HG03175 (cell line): ENCODE measurements around the gene FER.
"Not testable (repeated sequence)": the region's sequence is repeated elsewhere in the genome, so short reads cannot be mapped to it uniquely, and the experiment has no call there.

Experiments used
- ATAC-seq: cut with Tn5 transposase; IDR thresholded peaks from one replicate; pipeline ENCODE4 v1.9.1; 2021; ENCODE audit warnings: mild to moderate bottlenecking, moderate library complexity; ENCODE audit not compliant: unreplicated experiment

FER gene

GRCh38 chr5:108869066-108869465 lies 121.4 kb downstream of the FER start:
- ATAC-seq, result no peak

- ATAC-seq, result no peak
These were observed 128.8 kb downstream of the FER start for GRCh38 chr5:108876451-108876850.

- ATAC-seq, result no peak
These were observed 131.1 kb downstream of the FER start for GRCh38 chr5:108878756-108879155.

GRCh38 chr5:108881133-108881532 lies 133.4 kb downstream of the FER start:
- ATAC-seq, result no peak

- ATAC-seq, result no peak
These were observed 137.0 kb downstream of the FER start for GRCh38 chr5:108884736-108885135.

GRCh38 chr5:108898257-108898656 lies 150.6 kb downstream of the FER start:
- ATAC-seq, result no peak

- no peak for ATAC-seq
These were observed 151.0 kb downstream of the FER start for GRCh38 chr5:108898707-108899106.

- not testable (repeated sequence) for ATAC-seq
These were observed 151.5 kb downstream of the FER start for GRCh38 chr5:108899244-108899643.

GRCh38 chr5:108900668-108901067 lies 153.0 kb downstream of the FER start:
- no peak for ATAC-seq

- no peak for ATAC-seq
These were observed 158.1 kb downstream of the FER start for GRCh38 chr5:108905805-108906204.

- no peak for ATAC-seq
These were observed 162.9 kb downstream of the FER start for GRCh38 chr5:108910627-108911026.

GRCh38 chr5:108911055-108911454 lies 163.4 kb downstream of the FER start:
- peak; percentile 77 for ATAC-seq

GRCh38 chr5:108917596-108917995 lies 169.9 kb downstream of the FER start:
- no peak for ATAC-seq

GRCh38 chr5:108919591-108920326 lies 172.1 kb downstream of the FER start:
- ATAC-seq, result no peak

- ATAC-seq, result no peak
These were observed 176.8 kb downstream of the FER start for GRCh38 chr5:108924457-108924961.

- ATAC-seq, result no peak
These were observed 177.4 kb downstream of the FER start for GRCh38 chr5:108925073-108925472.

- no peak for ATAC-seq
These were observed 182.4 kb downstream of the FER start for GRCh38 chr5:108930107-108930506.

GRCh38 chr5:108935611-108936010 lies 187.9 kb downstream of the FER start:
- ATAC-seq, result no peak

- ATAC-seq, result no peak
These were observed 189.5 kb downstream of the FER start for GRCh38 chr5:108937221-108937620.

- ATAC-seq, result no peak
These were observed 192.8 kb downstream of the FER start for GRCh38 chr5:108940506-108940905.

- no peak for ATAC-seq
These were observed 194.0 kb downstream of the FER start for GRCh38 chr5:108941746-108942145.

GRCh38 chr5:108942701-108943100 lies 195.0 kb downstream of the FER start:
- no peak for ATAC-seq

GRCh38 chr5:108945094-108945493 lies 197.4 kb downstream of the FER start:
- no peak for ATAC-seq
